ENCODE data around the gene ADK. TPM values are rescaled to one million over a fixed set of nuclear protein-coding genes. Genes with fewer than 3 reads are reported as not detected.
"Not testable (repeated sequence)": the region's sequence is repeated elsewhere in the genome, so short reads cannot be mapped to it uniquely, and the experiment has no call there.

Gene ADK
- total and polyA plus RNA-seq, 7 donors, result 17.8 to 32.3 (median 23.6) TPM

- H3K27ac ChIP-seq, result no peak overlapping the region
- ATAC-seq (no peak), DNase-seq (no peak)
- WGBS, 3 donors, result 98 to 99% (median 99%) methylated on average over 3 of the region's 3 CpGs
- H3K4me1 ChIP-seq, result no peaks in the 10 kb centered on the region
- no peaks in the 10 kb centered on the region for H3K27me3 ChIP-seq (ENCODE audit: insufficient read depth in 3 of 3, low read length in 2 of 3)
- no peaks in the 10 kb centered on the region for H3K9me3 ChIP-seq
- intact Hi-C loops (cut with DNase I), result no loop called here
- no peaks in the 10 kb centered on the region for H3K36me3 ChIP-seq (ENCODE audit: insufficient read depth in 1 of 2, low read depth in 1 of 2)
- no peak for TF ChIP-seq CTCF (IDR thresholded peaks at IDR 0.05)
- no peak overlapping the region for H3K4me3 ChIP-seq
Measured at GRCh38 chr10:74575191-74575720, 424.2 kb downstream of the ADK start.

GRCh38 chr10:74575912-74576311, 424.9 kb downstream of the ADK start:
- DNase-seq (no peak), ATAC-seq (no peak)
- Histone ChIP-seq H3K4me3 (no peak overlapping the region), H3K36me3 (ENCODE audit: insufficient read depth in 1 of 2, low read depth in 1 of 2) (no peaks in the 10 kb centered on the region), H3K9me3 (no peaks in the 10 kb centered on the region), H3K27me3 (ENCODE audit: insufficient read depth in 3 of 3, low read length in 2 of 3) (no peaks in the 10 kb centered on the region), H3K27ac (no peak overlapping the region), H3K4me1 (no peaks in the 10 kb centered on the region)
- no peak for TF ChIP-seq CTCF (IDR thresholded peaks at IDR 0.05)
- intact Hi-C loops (cut with DNase I), result no loop called here
- 92 to 97% (median 93%) methylated on average over 1 of the region's 1 CpG for WGBS, 3 donors

- Histone ChIP-seq H3K4me1 (no peaks in the 10 kb centered on the region), H3K27me3 (ENCODE audit: insufficient read depth in 3 of 3, low read length in 2 of 3) (no peaks in the 10 kb centered on the region), H3K9me3 (no peaks in the 10 kb centered on the region), H3K27ac (no peak overlapping the region), H3K4me3 (no peak overlapping the region), H3K36me3 (ENCODE audit: insufficient read depth in 1 of 2, low read depth in 1 of 2) (no peaks in the 10 kb centered on the region)
- 94 to 99% (median 97%) methylated on average over 3 of the region's 3 CpGs for WGBS, 3 donors
- intact Hi-C loops (cut with DNase I), result no loop called here
- ATAC-seq (no peak), DNase-seq (no peak)
- no peak for TF ChIP-seq CTCF (IDR thresholded peaks at IDR 0.05)
Measured at GRCh38 chr10:74576586-74576985, 425.6 kb downstream of the ADK start.

- H3K4me1 ChIP-seq; ATAC-seq; H3K36me3 ChIP-seq (ENCODE audit: insufficient read depth in 1 of 2, low read depth in 1 of 2); H3K27ac ChIP-seq; DNase-seq; H3K9me3 ChIP-seq; H3K27me3 ChIP-seq (ENCODE audit: insufficient read depth in 3 of 3, low read length in 2 of 3); intact Hi-C loops (cut with DNase I); H3K4me3 ChIP-seq: not testable (repeated sequence)
- 96 to 100% (median 97%) methylated on average over 2 of the region's 2 CpGs for WGBS, 3 donors
Measured at GRCh38 chr10:74580438-74580837, 429.4 kb downstream of the ADK start.

- ATAC-seq (no peak), DNase-seq (no peak)
- no peaks in the 10 kb centered on the region for H3K36me3 ChIP-seq (ENCODE audit: insufficient read depth in 1 of 2, low read depth in 1 of 2)
- no peaks in the 10 kb centered on the region for H3K27me3 ChIP-seq (ENCODE audit: insufficient read depth in 3 of 3, low read length in 2 of 3)
- no peaks in the 10 kb centered on the region for H3K9me3 ChIP-seq
- peaks cover 21% of the 10 kb centered on the region for H3K4me1 ChIP-seq
- WGBS, 3 donors, result 69 to 81% (median 75%) methylated on average over 1 of the region's 1 CpG
- intact Hi-C loops (cut with DNase I), result no loop called here
- TF ChIP-seq CTCF (IDR thresholded peaks at IDR 0.05), result no peak
- no peak overlapping the region for H3K4me3 ChIP-seq
- H3K27ac ChIP-seq, result no peak overlapping the region
Measured at GRCh38 chr10:74582566-74582965, 431.5 kb downstream of the ADK start.
